SK-N-MC (cell line): ENCODE measurements around the gene KRT6A.

Source experiments
- DNase-seq: peaks from one replicate; pipeline ENCODE4 v3.0.0-alpha.2; 2011; ENCODE audit warnings: low read depth, low spot score
- H3K27ac ChIP-seq: fragments of 200-600 bp; sonication (generic); 2 replicates; pipeline ENCODE4 v1.5.1; 2016; ENCODE audit warnings: mixed run types
- H3K36me3 ChIP-seq: fragments of 200-600 bp; sonication (generic); 2 replicates; pipeline ENCODE4 v1.6.1; 2017; ENCODE audit warnings: antibody characterized with exemption, low read length, mixed read lengths; ENCODE audit not compliant: insufficient read depth
- H3K4me3 ChIP-seq: fragments of 200-600 bp; sonication (generic); 2 replicates; pipeline ENCODE4 v1.5.1; 2016
- H3K9ac ChIP-seq: fragments of 200-600 bp; sonication (generic); 2 replicates; pipeline ENCODE4 v1.8.0; 2017; ENCODE audit warnings: mixed run types, mixed read lengths; ENCODE audit not compliant: insufficient read length
- H3K9me3 ChIP-seq: fragments of 200-600 bp; sonication (generic); 2 replicates; pipeline ENCODE4 v1.6.1; 2017; ENCODE audit warnings: low read depth, mild to moderate bottlenecking, antibody characterized with exemption, low read length, moderate library complexity, mixed read lengths
- EZH2 ChIP-seq: fragments of 200-600 bp; sonication (generic); IDR thresholded peaks from one replicate; pipeline ENCODE4 v1.6.1; 2017; ENCODE audit warnings: antibody characterized with exemption
- FOXP2 ChIP-seq: optimal IDR thresholded peaks from 2 replicates; pipeline ENCODE3; 2011; ENCODE audit warnings: mild to moderate bottlenecking, moderate library complexity; ENCODE audit not compliant: insufficient read depth; ENCODE audit errors: extremely low read length, control extremely low read depth
- POLR2AphosphoS5 ChIP-seq: IDR thresholded peaks from 2 replicates; pipeline ENCODE4 v1.6.1; 2012; ENCODE audit warnings: mild to moderate bottlenecking, low read depth, low read length, borderline replicate concordance

KRT6A gene

GRCh38 chr12:52444647-52445595, 48.1 kb downstream of the KRT6A start:
- DNase-seq = no peak
- no peak overlapping the region for H3K9ac ChIP-seq
- no peak overlapping the region for H3K27ac ChIP-seq
- no peaks in the 10 kb centered on the region for H3K36me3 ChIP-seq
- H3K4me3 ChIP-seq = no peak overlapping the region
- no peak for TF ChIP-seq EZH2
- no peak for TF ChIP-seq POLR2AphosphoS5
- no peak for TF ChIP-seq FOXP2
- no peaks in the 10 kb centered on the region for H3K9me3 ChIP-seq

DNA sequence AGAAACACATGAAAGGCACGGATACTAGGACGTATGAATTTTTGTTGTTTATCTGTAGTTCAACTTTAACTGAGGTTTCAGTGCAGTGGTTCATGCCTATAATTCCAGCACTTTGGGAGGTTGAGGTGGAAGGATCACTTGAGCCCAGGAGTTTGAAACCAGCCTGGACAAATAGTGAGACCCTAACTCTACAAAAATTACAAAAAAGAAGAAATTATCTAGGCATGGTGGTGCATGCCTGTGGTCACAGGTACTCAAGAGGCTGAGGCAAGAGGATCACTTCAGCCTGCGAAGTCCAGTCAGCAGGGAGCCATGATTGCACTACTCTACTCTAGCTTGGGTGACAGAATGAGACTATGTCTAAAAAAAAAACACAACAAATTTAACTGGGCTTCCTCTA, 49.1 kb downstream of the KRT6A start:
- no peak overlapping the region for H3K4me3 ChIP-seq
- DNase-seq = no peak
- TF ChIP-seq POLR2AphosphoS5 (no peak), FOXP2 (no peak), EZH2 (no peak)
- no peak overlapping the region for H3K9ac ChIP-seq
- H3K36me3 ChIP-seq = no peaks in the 10 kb centered on the region
- H3K9me3 ChIP-seq = no peaks in the 10 kb centered on the region
- no peak overlapping the region for H3K27ac ChIP-seq

- Histone ChIP-seq H3K4me3 (no peak overlapping the region), H3K9me3 (no peaks in the 10 kb centered on the region), H3K36me3 (no peaks in the 10 kb centered on the region), H3K27ac (no peak overlapping the region), H3K9ac (no peak overlapping the region)
- TF ChIP-seq EZH2 (no peak), POLR2AphosphoS5 (no peak), FOXP2 (no peak)
- DNase-seq = no peak
Measured at GRCh38 chr12:52442600-52443061, 50.4 kb downstream of the KRT6A start.

DNA sequence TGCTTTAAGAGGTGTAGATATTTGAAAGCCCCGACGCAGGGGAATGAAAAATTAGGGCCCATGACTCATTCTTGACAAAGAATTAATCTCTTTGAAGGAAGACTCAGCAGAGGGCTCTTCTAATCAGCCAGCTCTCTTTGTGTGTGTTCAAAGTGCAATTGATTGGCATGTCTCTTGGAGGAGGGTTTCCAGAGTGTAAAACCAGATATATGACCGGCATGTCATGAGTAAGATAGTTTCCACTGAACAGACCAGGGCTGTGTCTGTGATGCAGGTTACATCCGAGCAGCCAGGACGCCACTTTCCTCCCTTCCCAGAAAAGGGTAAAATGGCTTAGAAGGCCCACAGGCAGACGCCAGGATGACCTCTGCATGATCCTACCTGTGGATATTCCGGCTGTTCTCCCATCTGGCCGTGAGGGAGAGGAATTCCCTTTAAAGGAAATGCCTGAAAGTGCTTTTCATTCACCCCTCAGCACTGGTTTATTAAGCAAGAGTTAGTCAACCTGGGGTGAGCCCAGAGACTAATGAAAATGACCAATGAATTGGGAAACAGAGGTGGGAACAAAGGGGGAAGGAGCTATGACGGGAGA, 51.6 kb downstream of the KRT6A start:
- H3K4me3 ChIP-seq = no peak overlapping the region
- no peak for DNase-seq
- TF ChIP-seq EZH2 (no peak), FOXP2 (no peak), POLR2AphosphoS5 (no peak)
- H3K9me3 ChIP-seq = no peaks in the 10 kb centered on the region
- no peak overlapping the region for H3K27ac ChIP-seq
- H3K9ac ChIP-seq = no peak overlapping the region
- no peaks in the 10 kb centered on the region for H3K36me3 ChIP-seq

GRCh38 chr12:52440821-52441319, 52.2 kb downstream of the KRT6A start:
- DNase-seq = no peak
- Histone ChIP-seq H3K9me3 (no peaks in the 10 kb centered on the region), H3K27ac (no peak overlapping the region), H3K9ac (no peak overlapping the region), H3K4me3 (no peak overlapping the region), H3K36me3 (no peaks in the 10 kb centered on the region)
- TF ChIP-seq FOXP2 (no peak), POLR2AphosphoS5 (no peak), EZH2 (no peak)

GRCh38 chr12:52439845-52440244, 53.2 kb downstream of the KRT6A start:
- no peak for DNase-seq
- H3K9me3 ChIP-seq = no peaks in the 10 kb centered on the region
- no peak overlapping the region for H3K4me3 ChIP-seq
- H3K9ac ChIP-seq = no peak overlapping the region
- H3K27ac ChIP-seq = no peak overlapping the region
- no peaks in the 10 kb centered on the region for H3K36me3 ChIP-seq
- TF ChIP-seq POLR2AphosphoS5 (no peak), EZH2 (no peak), FOXP2 (no peak)

DNA sequence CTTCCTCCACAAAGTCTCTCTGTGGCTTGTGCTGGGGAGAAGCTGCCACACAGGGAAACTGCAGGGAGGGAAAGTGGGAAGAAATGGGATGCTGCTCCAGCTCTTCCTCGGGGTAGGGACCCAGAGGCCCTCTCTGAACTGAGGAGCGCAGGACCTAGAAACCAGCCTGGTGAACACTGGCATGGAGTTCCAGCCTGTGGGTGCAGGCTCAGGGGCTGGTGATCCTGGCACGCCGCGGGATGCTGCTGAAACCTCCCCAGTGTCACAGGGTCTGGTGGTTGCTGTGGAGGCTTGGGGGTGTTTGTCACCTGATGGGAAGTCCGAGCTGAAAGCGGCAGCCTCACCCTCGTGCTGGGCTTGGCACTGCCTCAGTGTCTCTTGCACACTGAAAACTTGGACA, 53.6 kb downstream of the KRT6A start:
- H3K9ac ChIP-seq = no peak overlapping the region
- no peaks in the 10 kb centered on the region for H3K36me3 ChIP-seq
- no peak overlapping the region for H3K4me3 ChIP-seq
- TF ChIP-seq FOXP2 (no peak), EZH2 (no peak), POLR2AphosphoS5 (no peak)
- no peaks in the 10 kb centered on the region for H3K9me3 ChIP-seq
- H3K27ac ChIP-seq = no peak overlapping the region
- DNase-seq = no peak

- no peak overlapping the region for H3K27ac ChIP-seq
- no peaks in the 10 kb centered on the region for H3K36me3 ChIP-seq
- TF ChIP-seq POLR2AphosphoS5 = no peak
- TF ChIP-seq FOXP2 = no peak
- no peak for TF ChIP-seq EZH2
- no peaks in the 10 kb centered on the region for H3K9me3 ChIP-seq
- no peak overlapping the region for H3K4me3 ChIP-seq
- no peak overlapping the region for H3K9ac ChIP-seq
- DNase-seq = no peak
Measured at GRCh38 chr12:52438305-52439301, 54.5 kb downstream of the KRT6A start.
